Heart left ventricle (tissue), 16 donors: ENCODE results near the gene FUT2. TPM values are rescaled to one million over a fixed set of nuclear protein-coding genes. Genes with fewer than 3 reads are reported as not detected.

Experiments used
- ATAC-seq, 4 donors: fragments of 200-7000 bp; cut with Tn5 transposase; one replicate each; pipeline ENCODE4 v1.9.1; 2020 to 2022; ENCODE audit warnings: moderate library complexity in 4 of 4, mild to moderate bottlenecking in 3 of 4, moderate number of reproducible peaks in 1 of 4
- DNase-seq, 5 donors: peaks; one replicate each; pipeline ENCODE4 v3.0.0-alpha.2; 2020
- H3K27ac ChIP-seq, 12 donors: fragments of 200-600 bp; sonication (generic) in 4 of 12; one replicate each; pipeline versions ENCODE4 v1.5.0 to v1.8.0; 2016 to 2022; ENCODE audit warnings: mild to moderate bottlenecking in 2 of 12
- H3K27me3 ChIP-seq, 9 donors: fragments of 200-600 bp; sonication (generic) in 2 of 9; one replicate each; pipeline versions ENCODE4 v1.5.1 to v1.8.0; 2016 to 2022; ENCODE audit warnings: mild to moderate bottlenecking in 3 of 9
- H3K36me3 ChIP-seq, 9 donors: fragments of 200-600 bp; sonication (generic) in 2 of 9; one replicate each; pipeline versions ENCODE4 v1.5.0 to v1.8.0; 2018 to 2022; ENCODE audit warnings: mild to moderate bottlenecking in 2 of 9
- H3K4me1 ChIP-seq, 12 donors: fragments of 200-600 bp; sonication (generic) in 4 of 12; one replicate each; pipeline versions ENCODE4 v1.5.0 to v1.8.0; 2016 to 2022; ENCODE audit warnings: mild to moderate bottlenecking in 3 of 12
- H3K4me3 ChIP-seq, 12 donors: fragments of 200-600 bp; sonication (generic) in 4 of 12; one replicate each; pipeline versions ENCODE4 v1.5.0 to v1.8.0; 2017 to 2022; ENCODE audit warnings: mild to moderate bottlenecking in 9 of 12, moderate library complexity in 4 of 12
- H3K9me3 ChIP-seq, 12 donors: fragments of 200-600 bp; sonication (generic) in 4 of 12; one replicate each; pipeline versions ENCODE4 v1.5.0 to v1.8.0; 2016 to 2022; ENCODE audit warnings: mild to moderate bottlenecking in 1 of 12
- POLR2A ChIP-seq, 2 donors: fragments of 450-650 bp; IDR thresholded peaks; one replicate each; pipeline ENCODE4 v1.6.1; 2017; ENCODE audit warnings: antibody characterized with exemption in 2 of 2, mild to moderate bottlenecking in 2 of 2, moderate library complexity in 2 of 2
- WGBS, 4 donors: extraction: QIAGEN DNeasy Blood & Tissue Kit in 2 of 4; methylation state at CpG; one replicate each; pipeline versions ENCODE4 v1.1.5 to v1.1.7; 2013 to 2018; 5-methylcytosine and 5-hydroxymethylcytosine counted together
- intact Hi-C, 10 donors: fragments of 100-400 bp; cut with DNase I; formaldehyde crosslinking; loops; one replicate each; pipeline versions ENCODE4 v1.11.1 to v1.14.2; 2022
- polyA plus RNA-seq, 2 donors: library from polyadenylated mRNA; stranded (reverse); fragments of 200-250 nt; gene quantifications; one replicate each; pipeline ENCODE4 v1.2.3, GENCODE V29; 2013
- total RNA-seq, 9 donors: library from RNA; depleted of rRNA in 2 of 9; stranded (reverse); fragments of >200 nt in 2 of 9; fragmentation: NEBNext Ultra II Directional in 3 of 9; extraction: Animal tissue kit (Norgen Biotek cat#: 25700) in 3 of 9; gene quantifications; one replicate each; pipeline versions ENCODE4 v1.1.0 to v1.2.4, GENCODE V29; 2016 to 2023
- TF ChIP-seq, protein P1 (sequence below), 12 donors: fragments of 200-600 bp; sonication (generic) in 4 of 12; IDR thresholded peaks; one replicate each; pipeline versions ENCODE4 v1.5.0 to v1.8.0; 2018 to 2022; ENCODE audit warnings: antibody characterized with exemption in 12 of 12, mild to moderate bottlenecking in 5 of 12
- donor health status: ischemic (EF 13 %, LVEDD 7.1; RV severe dilation, severe dysfunction).
- donor health status: healthy with polysubstance abuse.
- donor health status: DM: no; HTN: yes; CAD: no.
- donor health status: DM: no; HTN: no; CAD: no.
- donor health status: ischemic (EF 25% LVEDD 6.9; RV normal size, moderate dysfunction).
- donor health status: ischemic (EF 25% LVEDD 5.7; RV mildly dilated, moderate dysfunction).
- donor health status: healthy.
- donor health status: DM: yes; HTN: yes; CAD: no.
- donor health status: ischemic (EF 35%, LVEDD 5.7; RV mildly dilated, moderate dysfunction).
- donor health status: nonischemic (EF 11% LVEDD 7.7; RV severe dilation, severe dysfunction).
- donor health status: DM: yes; HTN: yes; CAD: no.
- donor health status: PGD.
- donor health status: ischemic (EF 29% LVEDD 5.4; RV normal size, mild dysfunction).
- donor health status: nonischemic (EF 23%, LVEDD 6.1; RV moderate dilation, normal function).

FUT2 gene
- total and polyA plus RNA-seq, 11 donors: 0.14 to 0.19 TPM; not detected in 9

DNA sequence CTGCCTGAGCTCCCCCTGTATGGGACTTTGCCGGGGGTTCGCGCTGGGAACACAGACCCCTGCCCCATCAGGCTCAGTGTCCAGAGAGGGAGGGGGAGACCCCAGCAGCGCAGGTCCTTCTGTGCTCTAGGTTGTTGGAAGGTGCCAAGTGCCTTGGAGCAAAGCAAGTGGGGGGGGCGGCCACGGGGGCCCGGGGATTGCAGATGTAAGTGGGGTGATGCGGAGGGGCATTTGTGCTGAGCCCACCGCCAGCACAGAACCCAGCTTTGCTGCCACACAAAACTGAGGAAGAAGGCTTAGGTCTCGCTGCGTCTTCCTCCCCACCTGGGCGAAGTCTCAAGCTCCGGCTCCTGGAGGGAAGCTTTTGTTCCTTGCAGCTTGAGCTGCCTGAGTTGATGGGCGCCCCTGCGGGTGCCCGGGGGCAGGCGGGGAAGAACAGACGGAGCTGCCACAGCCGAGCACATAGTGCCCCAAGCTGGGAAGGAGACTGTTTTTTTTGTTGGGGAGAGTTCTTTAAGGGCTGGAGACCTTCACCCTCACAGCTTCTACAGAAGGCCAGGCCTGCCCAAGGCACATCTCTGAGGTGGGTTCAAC lies 21.5 kb upstream of the FUT2 start:
- H3K27me3 ChIP-seq: no peaks in the 10 kb centered on the region
- peaks cover 0 to 12% (median 7%) of the 10 kb centered on the region in 12 donors for H3K4me1 ChIP-seq
- no peaks in the 10 kb centered on the region for H3K36me3 ChIP-seq
- 86 to 92% (median 90%) methylated on average over 13 to 19 of the region's 19 CpGs for WGBS, 4 donors
- TF ChIP-seq, protein P1, sequence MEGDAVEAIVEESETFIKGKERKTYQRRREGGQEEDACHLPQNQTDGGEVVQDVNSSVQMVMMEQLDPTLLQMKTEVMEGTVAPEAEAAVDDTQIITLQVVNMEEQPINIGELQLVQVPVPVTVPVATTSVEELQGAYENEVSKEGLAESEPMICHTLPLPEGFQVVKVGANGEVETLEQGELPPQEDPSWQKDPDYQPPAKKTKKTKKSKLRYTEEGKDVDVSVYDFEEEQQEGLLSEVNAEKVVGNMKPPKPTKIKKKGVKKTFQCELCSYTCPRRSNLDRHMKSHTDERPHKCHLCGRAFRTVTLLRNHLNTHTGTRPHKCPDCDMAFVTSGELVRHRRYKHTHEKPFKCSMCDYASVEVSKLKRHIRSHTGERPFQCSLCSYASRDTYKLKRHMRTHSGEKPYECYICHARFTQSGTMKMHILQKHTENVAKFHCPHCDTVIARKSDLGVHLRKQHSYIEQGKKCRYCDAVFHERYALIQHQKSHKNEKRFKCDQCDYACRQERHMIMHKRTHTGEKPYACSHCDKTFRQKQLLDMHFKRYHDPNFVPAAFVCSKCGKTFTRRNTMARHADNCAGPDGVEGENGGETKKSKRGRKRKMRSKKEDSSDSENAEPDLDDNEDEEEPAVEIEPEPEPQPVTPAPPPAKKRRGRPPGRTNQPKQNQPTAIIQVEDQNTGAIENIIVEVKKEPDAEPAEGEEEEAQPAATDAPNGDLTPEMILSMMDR (IDR thresholded peaks at IDR 0.05): no peak
- TF ChIP-seq POLR2A (IDR thresholded peaks at IDR 0.05): no peak
- H3K4me3 ChIP-seq: no peak overlapping the region
- intact Hi-C loops: loop anchor here (2.0 to 10.0 kb wide), 7 partner anchors 50 to 170 kb away; partner anchors contain the start of gene HSD17B14 (in 4 of the 10)
- DNase-seq (no peak), ATAC-seq (no peak)
- no peak overlapping the region for H3K27ac ChIP-seq
- H3K9me3 ChIP-seq: no peaks in the 10 kb centered on the region

DNA sequence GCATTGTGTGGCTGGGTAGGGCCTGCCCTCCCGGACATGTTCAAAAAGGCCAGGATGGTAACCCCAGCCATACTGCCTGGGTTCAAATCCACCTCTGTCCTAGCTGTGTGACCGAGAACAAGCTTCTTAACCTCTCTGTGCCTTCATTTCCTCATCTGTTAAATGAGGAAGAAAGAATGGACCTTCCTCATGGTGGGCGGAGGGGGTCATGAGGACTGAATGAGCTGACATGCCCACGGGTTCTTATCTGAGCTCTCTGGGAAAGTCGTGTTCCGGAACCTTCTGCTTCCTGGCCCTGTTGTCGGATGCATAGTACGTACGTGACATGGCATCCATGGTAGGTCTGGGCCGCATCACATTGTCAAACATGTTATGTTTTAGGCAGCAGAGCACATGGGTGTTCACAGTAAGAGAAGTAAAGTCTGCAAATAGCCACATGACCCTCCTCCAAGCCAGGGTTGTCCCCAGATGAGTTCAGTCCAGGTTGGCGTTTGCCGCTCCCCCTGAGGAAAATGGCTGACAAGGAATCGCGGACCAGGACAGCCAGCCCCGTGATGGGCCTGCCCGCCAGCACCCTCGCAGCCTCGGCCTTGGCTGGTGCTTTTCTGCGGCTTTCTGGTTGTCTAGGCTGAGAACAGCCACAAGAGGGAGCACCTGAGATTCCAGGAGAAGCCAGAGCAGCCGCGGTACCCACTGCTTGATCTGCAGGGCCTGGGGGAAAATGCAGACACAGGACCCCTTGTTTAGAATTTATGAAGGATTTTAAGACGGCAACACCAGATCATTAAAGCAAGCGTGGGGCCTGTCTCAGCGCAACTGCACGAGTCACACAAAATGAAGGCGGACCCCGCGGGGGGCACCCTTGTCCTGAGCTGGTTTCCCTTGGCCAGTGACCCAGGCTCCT lies 20.6 kb upstream of the FUT2 start:
- Histone ChIP-seq H3K4me3 (no peak overlapping the region), H3K36me3 (no peaks in the 10 kb centered on the region), H3K9me3 (no peaks in the 10 kb centered on the region), H3K4me1 (peaks cover 0 to 12% (median 7%) of the 10 kb centered on the region in 12 donors), H3K27ac (peak overlapping the region in 2 of 12 donors; percentile 2 to 46), H3K27me3 (no peaks in the 10 kb centered on the region)
- peak; percentile 79 to 87 (median 84) for DNase-seq
- no peak for TF ChIP-seq POLR2A (IDR thresholded peaks at IDR 0.05)
- TF ChIP-seq, protein P1 (IDR thresholded peaks at IDR 0.05): peak; percentile 76 to 94 (median 87)
- ATAC-seq: peak; percentile 58 to 89 (median 80)
- intact Hi-C loops: loop anchor here (1.0 to 10.0 kb wide), 12 partner anchors 29 to 170 kb away; partner anchors contain the start of genes HSD17B14 (in 4 of the 10) and CA11 (in 2 of the 10)
- 35 to 56% (median 39%) methylated on average over 18 to 28 of the region's 28 CpGs for WGBS, 4 donors

DNA sequence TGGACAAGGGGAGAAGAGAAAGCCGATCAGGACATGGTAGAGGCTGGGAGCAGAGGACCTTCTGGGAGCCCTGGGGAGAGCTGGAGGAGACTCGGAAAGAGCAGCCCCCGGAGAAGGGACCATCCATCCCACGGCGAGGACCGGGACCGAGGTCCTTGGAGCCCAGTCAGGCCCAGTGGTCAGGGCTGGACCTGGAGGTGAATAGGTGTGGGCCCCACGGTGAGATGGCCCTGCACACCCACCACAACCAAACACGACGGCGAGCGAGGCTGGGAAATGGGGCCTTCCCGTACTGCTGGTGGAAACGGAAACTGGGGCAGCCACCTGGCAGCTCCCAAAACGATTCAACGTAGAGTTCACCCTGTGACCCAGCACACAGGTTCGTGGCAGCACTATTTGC lies 19.3 kb upstream of the FUT2 start:
- Histone ChIP-seq H3K27me3 (no peaks in the 10 kb centered on the region), H3K27ac (no peak overlapping the region), H3K4me1 (peaks cover 0 to 12% (median 7%) of the 10 kb centered on the region in 12 donors), H3K4me3 (no peak overlapping the region), H3K9me3 (no peaks in the 10 kb centered on the region), H3K36me3 (no peaks in the 10 kb centered on the region)
- TF ChIP-seq, protein P1 (IDR thresholded peaks at IDR 0.05): no peak
- no peak for TF ChIP-seq POLR2A (IDR thresholded peaks at IDR 0.05)
- DNase-seq: no peak
- intact Hi-C loops: loop anchor here (5.0 to 10.0 kb wide), 10 partner anchors 36 to 168 kb away; partner anchors contain the start of gene HSD17B14 (in 4 of the 10)
- WGBS, 4 donors: 91 to 94% (median 94%) methylated on average over 16 to 17 of the region's 17 CpGs
- ATAC-seq: no peak

DNA sequence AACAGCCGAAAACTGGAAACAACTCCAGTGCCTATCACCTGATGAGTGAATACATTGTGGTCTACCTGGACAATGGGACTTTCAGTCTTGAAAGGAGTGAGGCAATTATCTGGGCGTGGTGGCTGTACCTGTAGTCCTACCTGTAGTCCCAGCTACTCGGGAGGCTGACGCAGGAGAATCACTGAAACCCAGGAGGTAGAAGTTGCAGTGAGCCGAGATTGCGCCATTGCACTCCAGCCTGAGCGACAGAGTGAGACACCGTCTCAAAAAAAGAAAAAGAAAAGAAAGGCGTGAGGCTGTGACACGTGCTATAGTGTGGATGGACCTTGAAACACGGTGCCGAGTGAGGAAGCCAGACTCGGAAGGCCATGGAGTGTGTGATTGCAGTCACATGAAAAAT lies 18.9 kb upstream of the FUT2 start:
- no peak for DNase-seq
- H3K36me3 ChIP-seq: no peaks in the 10 kb centered on the region
- ATAC-seq: no peak
- intact Hi-C loops: loop anchor here (5.0 to 10.0 kb wide), 10 partner anchors 35 to 168 kb away; partner anchors contain the start of gene HSD17B14 (in 4 of the 10)
- H3K9me3 ChIP-seq: no peaks in the 10 kb centered on the region
- no peak for TF ChIP-seq POLR2A (IDR thresholded peaks at IDR 0.05)
- TF ChIP-seq, protein P1 (IDR thresholded peaks at IDR 0.05): no peak
- no peak overlapping the region for H3K27ac ChIP-seq
- H3K4me1 ChIP-seq: peaks cover 0 to 12% (median 7%) of the 10 kb centered on the region in 12 donors
- no peaks in the 10 kb centered on the region for H3K27me3 ChIP-seq
- WGBS, 4 donors: 92 to 96% (median 95%) methylated on average over 13 of the region's 13 CpGs
- no peak overlapping the region for H3K4me3 ChIP-seq
